Thyroid gland (tissue), 4 donors: ENCODE measurements around the gene DEPDC4.

Experiments
- POLR2A ChIP-seq, 2 donors: fragments of 450-650 bp; IDR thresholded peaks; one replicate each; pipeline ENCODE4 v1.6.1; 2017; ENCODE audit warnings: antibody characterized with exemption in 2 of 2, mild to moderate bottlenecking in 2 of 2, moderate library complexity in 1 of 2
- TF ChIP-seq, protein P1 (sequence below), 6 experiments: fragments of 200-600 bp in 3 of 6; fragments of 450-650 bp in 3 of 6; sonication (generic) in 3 of 6; IDR thresholded peaks; one replicate each; pipeline ENCODE4 v1.5.1; 2016 to 2019; ENCODE audit warnings: antibody characterized with exemption in 6 of 6, mild to moderate bottlenecking in 2 of 6, inconsistent platforms in 1 of 6, moderate library complexity in 1 of 6

- TF ChIP-seq POLR2A (IDR thresholded peaks at IDR 0.05), result no peak
- TF ChIP-seq, protein P1, sequence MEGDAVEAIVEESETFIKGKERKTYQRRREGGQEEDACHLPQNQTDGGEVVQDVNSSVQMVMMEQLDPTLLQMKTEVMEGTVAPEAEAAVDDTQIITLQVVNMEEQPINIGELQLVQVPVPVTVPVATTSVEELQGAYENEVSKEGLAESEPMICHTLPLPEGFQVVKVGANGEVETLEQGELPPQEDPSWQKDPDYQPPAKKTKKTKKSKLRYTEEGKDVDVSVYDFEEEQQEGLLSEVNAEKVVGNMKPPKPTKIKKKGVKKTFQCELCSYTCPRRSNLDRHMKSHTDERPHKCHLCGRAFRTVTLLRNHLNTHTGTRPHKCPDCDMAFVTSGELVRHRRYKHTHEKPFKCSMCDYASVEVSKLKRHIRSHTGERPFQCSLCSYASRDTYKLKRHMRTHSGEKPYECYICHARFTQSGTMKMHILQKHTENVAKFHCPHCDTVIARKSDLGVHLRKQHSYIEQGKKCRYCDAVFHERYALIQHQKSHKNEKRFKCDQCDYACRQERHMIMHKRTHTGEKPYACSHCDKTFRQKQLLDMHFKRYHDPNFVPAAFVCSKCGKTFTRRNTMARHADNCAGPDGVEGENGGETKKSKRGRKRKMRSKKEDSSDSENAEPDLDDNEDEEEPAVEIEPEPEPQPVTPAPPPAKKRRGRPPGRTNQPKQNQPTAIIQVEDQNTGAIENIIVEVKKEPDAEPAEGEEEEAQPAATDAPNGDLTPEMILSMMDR (IDR thresholded peaks at IDR 0.05), result no peak
Observed at GRCh38 chr12:100274291-100274690, 7.4 kb upstream of the DEPDC4 start.
